A673 (cell line): ENCODE data around the gene AP1M1.

Experiments
- EZH2 ChIP-seq: fragments of 200-600 bp; sonication (generic); IDR thresholded peaks from 2 replicates; pipeline ENCODE4 v1.6.1; 2017; ENCODE audit warnings: borderline replicate concordance, low read depth, mild to moderate bottlenecking, mixed read lengths, antibody characterized with exemption, low read length; ENCODE audit not compliant: poor library complexity, severe bottlenecking
- TF ChIP-seq, protein P1 (sequence below): fragments of 300-800, 200-600 bp; sonication (generic); conservative IDR thresholded peaks from 2 replicates; pipeline ENCODE4 v1.5.1; 2017; ENCODE audit warnings: low read depth, mild to moderate bottlenecking, antibody characterized with exemption, low read length, moderate library complexity, mixed read lengths

DNA sequence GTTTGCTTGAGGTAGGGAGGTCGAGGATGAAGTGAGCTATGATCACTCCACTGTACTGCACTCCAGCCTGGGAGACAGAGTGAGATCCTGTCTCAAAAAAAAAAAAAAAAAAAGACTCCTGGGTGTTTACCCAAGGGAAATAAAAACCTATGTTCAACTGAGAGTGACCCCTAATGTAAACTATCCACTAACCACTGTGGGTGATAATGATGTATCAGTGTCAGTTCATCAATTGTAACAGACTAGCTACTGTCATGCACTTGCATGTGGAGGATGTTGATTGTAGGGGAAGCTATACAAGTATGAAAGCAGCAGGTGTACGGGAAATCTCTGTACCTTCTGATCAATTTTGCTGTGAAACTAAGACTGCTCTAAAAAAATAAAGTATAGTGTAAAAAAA lies 21.8 kb upstream of the AP1M1 start:
- TF ChIP-seq, protein P1, sequence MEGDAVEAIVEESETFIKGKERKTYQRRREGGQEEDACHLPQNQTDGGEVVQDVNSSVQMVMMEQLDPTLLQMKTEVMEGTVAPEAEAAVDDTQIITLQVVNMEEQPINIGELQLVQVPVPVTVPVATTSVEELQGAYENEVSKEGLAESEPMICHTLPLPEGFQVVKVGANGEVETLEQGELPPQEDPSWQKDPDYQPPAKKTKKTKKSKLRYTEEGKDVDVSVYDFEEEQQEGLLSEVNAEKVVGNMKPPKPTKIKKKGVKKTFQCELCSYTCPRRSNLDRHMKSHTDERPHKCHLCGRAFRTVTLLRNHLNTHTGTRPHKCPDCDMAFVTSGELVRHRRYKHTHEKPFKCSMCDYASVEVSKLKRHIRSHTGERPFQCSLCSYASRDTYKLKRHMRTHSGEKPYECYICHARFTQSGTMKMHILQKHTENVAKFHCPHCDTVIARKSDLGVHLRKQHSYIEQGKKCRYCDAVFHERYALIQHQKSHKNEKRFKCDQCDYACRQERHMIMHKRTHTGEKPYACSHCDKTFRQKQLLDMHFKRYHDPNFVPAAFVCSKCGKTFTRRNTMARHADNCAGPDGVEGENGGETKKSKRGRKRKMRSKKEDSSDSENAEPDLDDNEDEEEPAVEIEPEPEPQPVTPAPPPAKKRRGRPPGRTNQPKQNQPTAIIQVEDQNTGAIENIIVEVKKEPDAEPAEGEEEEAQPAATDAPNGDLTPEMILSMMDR: no peak
- TF ChIP-seq EZH2: no peak
